H1 (cell line): Measurements from ENCODE around the gene HSF4. TPM values are rescaled to one million over a fixed set of nuclear protein-coding genes. Genes with fewer than 3 reads are reported as not detected.

Experiments
- RAD21 ChIP-seq, 2 experiments: IDR thresholded peaks in 1 of 2; conservative IDR thresholded peaks in 1 of 2; 2 replicates each; pipeline ENCODE4 v1.6.1; 2011; ENCODE audit warnings: low read depth in 2 of 2, low read length in 2 of 2, improper control_type of control experiment in 1 of 2, inconsistent platforms in 1 of 2, mild to moderate bottlenecking in 1 of 2, moderate library complexity in 1 of 2
- polyA plus RNA-seq, 7 experiments: library from polyadenylated mRNA; depleted of rRNA in 3 of 7; stranded (reverse) in 5 of 7; unstranded in 2 of 7; fragments of >200 nt in 5 of 7; fragments of 200-250 nt in 2 of 7; gene quantifications; 1 replicate in 5 of 7; 2 replicates in 1 of 7; 4 replicates in 1 of 7; pipeline versions ENCODE4 v1.2.1 to v1.2.3, GENCODE V29; 2011 to 2013; ENCODE audit warnings: missing spikeins in 2 of 7, mixed read lengths in 2 of 7
- total RNA-seq: library from RNA; stranded (reverse); fragmentation: NEBNext Ultra II Directional; extraction: Animal tissue kit (Norgen Biotek cat#: 25700); gene quantifications from 2 replicates; pipeline ENCODE4 v1.2.1, GENCODE V29; 2021

The HSF4 gene
- total and polyA plus RNA-seq, 2 of the 8 experiments (the other 6 are each of a cell fraction or from before 2014, with no cell fraction given), result 0.14 TPM; not detected in 1

- peak; percentile 44 to 67; a peak in 2 of 4 replicates for TF ChIP-seq RAD21 (IDR thresholded peaks at IDR 0.05 in 1 of 2, conservative IDR thresholded peaks at IDR 0.05 in 1 of 2; ENCODE audit: low read depth in 2 of 2, low read length in 2 of 2)
Observed at GRCh38 chr16:67149276-67150046, 15.1 kb upstream of the HSF4 start (continued).
